CD4-positive, alpha-beta T cell treated with Interleukin-2 at 100 ng/mL for 4 hours (primary cell): Measurements from ENCODE around the gene DEDD.
"Not testable (repeated sequence)": the region's sequence is repeated elsewhere in the genome, so short reads cannot be mapped to it uniquely, and the experiment has no call there.

Source experiments
- DNase-seq: peaks from one replicate; pipeline ENCODE4 v3.0.0-alpha.2; 2020; ENCODE audit warnings: low spot score

Gene DEDD

DNA sequence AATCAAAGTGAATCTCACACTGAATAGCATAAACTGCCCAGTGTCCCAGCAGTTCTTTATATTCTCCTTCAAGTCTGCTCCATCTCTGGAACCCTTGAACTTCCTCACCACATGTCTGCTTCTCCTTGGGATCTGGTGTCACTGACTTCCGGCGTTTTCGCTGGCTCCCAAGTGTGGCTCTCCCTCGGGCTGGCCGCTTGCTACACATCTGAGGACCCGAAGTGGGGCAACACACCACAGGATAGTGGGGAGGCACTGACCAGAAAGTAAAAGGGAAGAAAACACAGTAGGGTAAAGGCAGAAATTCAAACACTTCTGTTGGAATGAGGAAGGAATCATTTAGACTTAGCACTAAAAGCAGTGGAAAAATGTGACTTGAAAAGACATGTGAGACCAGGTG, 9.5 kb downstream of the DEDD start:
- no peak for DNase-seq

DNA sequence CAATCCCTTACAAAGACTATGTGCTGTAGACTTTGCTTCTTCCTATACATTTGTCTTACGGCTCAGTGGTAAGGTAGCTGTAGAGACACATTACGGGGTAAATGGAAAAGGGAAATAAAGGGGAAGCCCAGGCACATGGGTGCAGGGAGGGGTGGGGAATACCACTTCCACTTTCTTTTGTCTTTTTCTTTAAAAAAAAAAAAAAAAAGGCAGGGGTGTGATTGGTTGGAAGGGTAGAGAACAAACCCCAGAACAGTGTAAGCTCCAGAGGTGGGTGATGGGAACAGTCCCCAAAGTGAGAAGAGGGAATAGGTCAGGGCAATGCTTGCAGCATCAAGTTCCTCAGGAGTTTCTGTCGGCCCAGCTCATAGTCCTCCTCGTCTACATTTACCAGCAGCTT, 10.6 kb downstream of the DEDD start:
- DNase-seq: no peak

DNA sequence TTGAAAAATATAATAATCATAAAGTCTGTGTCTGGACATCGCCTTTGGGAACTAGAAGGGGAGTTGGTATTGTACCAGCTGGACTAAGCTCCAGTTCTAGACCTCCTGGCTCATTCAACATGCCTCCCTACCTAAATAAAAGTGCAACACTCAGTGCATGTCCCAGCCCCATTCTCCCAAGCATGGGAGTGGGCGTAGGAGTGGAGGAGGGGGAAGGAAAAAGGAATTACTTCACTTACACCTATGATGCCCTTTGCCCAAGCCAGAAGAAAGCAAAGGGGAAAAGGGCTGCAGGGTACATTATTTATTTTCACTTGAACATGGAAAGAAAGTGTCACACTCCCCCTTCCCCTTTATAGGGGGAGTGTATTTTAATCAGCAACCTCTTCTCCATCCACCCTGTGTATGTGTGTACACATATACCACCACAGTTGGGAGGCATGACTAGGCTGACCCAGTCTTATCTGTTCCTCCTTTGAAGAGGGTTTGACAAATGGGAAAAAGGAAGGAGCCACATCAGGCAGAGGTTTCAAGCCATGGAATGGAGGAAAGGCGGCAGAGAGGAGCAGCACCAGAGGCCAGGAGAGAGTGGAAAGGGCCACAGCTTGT, 11.3 kb downstream of the DEDD start:
- DNase-seq: no peak

DNA sequence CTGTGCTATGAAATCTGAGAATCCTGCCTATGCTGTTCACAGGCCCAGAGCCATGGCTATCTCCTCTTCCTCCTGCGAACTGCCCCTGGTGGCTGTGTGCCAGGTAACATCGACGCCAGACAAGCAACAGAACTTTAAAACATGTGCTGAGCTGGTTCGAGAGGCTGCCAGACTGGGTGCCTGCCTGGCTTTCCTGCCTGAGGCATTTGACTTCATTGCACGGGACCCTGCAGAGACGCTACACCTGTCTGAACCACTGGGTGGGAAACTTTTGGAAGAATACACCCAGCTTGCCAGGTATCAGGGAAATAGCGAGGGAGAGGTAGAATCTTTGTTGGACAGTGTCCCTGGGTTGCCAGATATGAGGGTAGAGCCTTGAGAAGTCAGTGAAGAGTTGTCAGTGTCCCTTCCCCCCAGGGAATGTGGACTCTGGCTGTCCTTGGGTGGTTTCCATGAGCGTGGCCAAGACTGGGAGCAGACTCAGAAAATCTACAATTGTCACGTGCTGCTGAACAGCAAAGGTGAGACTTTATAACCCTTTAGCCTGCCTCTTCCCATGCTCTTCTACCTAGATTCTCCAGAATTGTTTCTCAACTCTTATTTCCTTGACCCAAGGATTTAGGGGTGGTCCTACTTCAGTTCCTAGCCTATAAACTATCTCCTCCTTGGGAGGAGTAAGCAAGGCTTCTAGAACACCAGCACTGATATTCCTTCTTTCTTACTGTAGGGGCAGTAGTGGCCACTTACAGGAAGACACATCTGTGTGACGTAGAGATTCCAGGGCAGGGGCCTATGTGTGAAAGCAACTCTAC, 13.2 kb downstream of the DEDD start:
- DNase-seq: peak; percentile 71

DNA sequence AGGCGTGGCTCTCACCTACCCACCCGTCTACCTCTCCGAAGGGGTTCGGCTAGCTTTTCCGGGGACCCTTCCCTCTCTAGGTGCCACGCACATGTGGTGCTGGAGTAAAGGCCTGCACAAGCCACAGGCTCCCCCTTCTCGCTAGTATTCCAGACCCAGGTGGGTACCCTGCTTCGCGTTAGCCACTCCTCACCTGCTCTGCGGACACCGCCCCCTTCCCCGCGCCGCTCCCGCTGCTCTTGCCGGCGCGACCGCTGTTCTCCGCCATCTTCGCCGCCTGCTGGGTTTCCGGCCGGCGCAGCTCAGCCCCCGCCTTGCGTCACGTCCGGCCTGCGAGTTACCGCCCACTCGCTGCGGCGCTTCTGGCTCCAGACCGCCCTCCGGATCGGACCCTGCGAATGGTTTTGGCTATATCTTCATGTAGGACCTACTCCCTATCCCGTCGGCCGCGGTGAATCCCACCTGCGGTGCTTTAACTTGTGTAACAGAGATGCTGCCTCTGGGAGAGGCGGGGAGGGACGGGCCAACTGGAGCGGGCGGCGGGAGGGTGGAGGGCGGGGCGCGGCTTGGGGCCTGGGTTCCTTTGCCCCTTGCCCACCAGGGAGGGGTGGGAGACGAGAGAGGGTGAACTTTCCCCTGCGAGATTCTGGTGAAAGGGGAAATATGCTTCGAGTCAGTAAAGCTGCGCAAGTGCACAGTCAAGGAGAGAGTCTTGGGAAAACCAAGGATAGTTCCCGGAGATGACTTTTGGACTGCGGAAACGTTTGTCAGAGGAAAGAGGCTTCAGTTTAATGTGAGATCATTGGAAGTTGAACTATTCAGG, 14.5 kb downstream of the DEDD start, which contains the start of the genes NIT1 and PFDN2:
Gene NIT1 (plus strand): TSS at position 347 of the 823 bp plus-strand sequence. CDS start 72 bp downstream, at position 419.
Gene PFDN2 (minus strand): TSS at position 279 of the 823 bp plus-strand sequence. CDS start 11 bp downstream, at position 268.
- DNase-seq: peak; percentile 76

DNA sequence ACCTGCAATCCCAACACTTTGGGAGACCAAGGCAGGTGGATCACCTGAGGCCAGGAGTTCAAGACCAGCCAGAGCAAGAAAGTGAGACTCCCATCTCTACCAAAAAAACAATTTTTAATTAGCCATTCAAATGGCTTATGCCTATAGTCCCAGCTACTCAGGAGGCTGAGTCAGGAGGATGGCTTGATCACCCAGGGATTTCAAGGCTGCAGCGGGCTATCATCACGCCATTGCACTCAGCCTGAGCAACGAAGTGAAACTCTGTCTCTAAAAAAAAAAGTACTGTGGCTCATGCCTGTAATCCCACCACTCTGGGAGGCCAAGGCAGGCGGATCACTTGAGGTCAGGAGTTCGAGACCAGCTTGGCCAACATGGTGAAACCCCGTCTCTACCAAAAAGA, 16.5 kb downstream of the DEDD start:
- DNase-seq: not testable (repeated sequence)

DNA sequence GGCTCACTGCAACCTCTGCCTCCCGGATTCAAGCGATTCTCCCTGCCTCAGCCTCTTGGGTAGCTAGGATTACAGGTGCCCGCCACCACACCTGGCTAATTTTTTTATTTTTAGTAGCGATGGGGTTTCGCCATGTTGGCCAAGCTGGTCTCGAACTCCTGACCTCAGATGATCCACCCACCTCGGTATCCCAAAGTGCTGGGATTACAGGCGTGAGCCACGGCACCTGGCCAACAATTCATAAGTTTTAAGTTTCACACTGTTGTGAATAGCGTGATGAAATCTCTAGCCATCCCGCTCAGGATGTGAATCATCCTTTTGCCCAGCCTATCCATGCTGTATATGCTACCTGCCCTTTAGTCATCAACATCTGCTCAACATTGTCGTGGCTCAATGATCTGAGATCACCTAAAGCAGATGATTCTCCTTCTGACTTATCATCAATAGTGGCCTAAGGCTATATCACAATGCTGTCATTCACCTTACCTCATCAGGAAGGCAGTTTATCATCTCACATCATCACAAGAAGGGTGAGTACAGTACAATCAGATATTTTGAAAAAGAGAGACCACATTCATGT, 17.2 kb downstream of the DEDD start:
- peak; percentile 53 for DNase-seq

DNA sequence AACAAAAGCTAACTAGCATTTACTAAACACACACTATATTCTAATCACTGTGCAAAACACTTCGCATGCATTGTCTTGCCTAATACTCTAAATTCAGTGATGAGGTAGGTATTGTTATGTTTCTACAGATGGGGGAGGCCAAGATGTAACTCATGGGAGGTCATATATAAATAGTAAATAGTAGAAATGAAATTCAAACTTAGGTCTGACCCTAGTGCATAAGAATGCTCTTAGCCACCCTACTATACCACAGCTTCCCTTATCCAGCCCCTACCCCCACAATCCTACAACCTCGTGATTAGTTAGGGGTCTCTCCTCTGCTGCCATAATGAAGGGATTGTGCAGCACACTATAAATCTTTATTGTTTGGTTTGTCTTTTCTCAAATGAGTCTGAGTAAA, 17.9 kb downstream of the DEDD start:
- DNase-seq: no peak

DNA sequence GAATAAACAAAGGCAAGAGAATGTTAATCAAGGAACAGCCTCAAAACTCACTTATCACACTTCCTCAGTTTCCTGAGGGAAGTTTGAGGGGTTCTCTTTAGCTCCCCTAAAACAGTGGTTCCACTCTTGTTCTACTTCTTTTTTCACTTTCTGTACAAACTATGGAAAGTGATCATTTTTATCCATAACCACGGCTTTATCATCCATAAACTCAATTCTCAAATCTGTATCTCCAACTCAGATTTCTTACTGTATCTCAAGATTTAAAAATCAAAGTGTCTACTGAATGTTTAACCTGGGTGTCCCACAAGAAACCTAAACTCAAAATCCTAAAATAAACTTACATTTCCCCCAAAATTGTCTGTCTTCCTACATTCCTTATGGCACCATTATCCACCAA, 18.6 kb downstream of the DEDD start:
- DNase-seq: no peak

DNA sequence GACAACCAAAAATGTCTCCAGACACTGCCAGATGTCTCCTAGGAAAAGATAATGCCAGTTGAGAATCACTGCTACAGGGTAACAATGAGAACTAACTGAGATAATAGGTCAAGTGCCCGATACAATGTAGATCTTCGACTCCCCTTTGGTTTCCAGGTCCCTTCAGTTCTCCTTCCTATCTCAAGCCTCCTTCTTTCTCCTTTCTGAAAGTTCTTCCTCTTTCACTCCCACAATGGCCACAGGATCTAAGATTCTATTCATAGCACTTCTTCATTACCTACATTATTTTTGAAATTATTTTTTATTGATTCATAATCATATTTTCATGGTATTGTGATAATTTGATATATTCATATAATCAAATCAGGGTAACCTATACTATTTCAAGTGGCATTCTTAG, 20.9 kb downstream of the DEDD start:
- no peak for DNase-seq

DNA sequence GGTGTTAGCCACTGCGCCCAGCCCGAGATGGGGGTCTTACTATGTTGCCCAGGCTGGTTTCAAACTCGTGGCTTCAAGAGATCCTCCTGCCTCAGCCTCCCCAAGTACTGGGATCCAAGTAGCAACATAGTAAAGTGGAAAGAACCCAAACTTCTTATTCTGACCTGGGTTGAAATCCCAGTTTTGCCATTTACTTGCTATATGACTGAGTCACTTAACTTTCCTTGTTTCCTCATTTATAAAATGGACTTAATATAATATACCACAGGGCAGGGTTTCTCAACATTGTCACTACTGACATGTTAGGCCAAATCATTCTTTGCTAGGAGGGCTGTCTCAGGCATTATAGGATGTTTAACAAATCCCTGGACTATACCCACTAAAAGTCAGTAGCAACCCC, 21.4 kb downstream of the DEDD start:
- DNase-seq: no peak

DNA sequence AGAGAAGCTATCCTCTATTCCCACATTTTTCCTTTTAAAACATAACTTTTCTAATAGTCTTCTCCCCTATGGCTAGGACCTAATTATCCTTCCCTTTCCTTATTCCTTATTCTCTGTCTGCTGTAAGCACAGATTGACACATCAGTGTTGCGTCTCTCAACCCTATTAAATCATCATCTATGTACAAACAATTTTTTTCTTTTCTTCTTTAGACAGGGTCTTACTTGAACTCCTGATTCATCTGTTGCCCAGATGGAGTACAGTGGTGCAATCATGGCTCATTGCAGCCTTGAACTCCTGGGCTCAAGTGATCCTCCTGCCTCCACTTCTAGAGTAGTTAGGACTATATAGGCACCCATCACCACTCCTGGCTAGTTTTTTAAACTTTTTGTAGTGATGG, 26.0 kb downstream of the DEDD start:
- no peak for DNase-seq

DNA sequence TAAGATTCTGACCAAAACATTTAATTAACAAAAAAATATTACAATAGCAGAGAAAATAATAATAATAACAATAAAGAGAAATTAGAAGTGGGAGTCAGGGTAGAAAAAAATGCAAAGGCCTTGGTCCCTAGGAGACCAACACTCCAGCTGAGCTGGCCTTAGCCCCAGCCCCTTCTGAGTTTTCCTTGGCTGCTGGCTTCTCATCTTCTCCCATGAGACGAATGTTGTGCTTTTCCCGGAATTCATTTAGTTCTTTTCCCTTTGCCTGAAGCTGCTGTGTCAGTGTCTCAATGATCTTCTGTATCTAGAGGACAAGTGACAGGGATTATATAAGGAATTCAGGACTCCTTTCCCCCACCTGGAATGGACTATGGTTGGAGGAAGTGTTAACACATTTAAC, 31.9 kb downstream of the DEDD start:
- DNase-seq: no peak

DNA sequence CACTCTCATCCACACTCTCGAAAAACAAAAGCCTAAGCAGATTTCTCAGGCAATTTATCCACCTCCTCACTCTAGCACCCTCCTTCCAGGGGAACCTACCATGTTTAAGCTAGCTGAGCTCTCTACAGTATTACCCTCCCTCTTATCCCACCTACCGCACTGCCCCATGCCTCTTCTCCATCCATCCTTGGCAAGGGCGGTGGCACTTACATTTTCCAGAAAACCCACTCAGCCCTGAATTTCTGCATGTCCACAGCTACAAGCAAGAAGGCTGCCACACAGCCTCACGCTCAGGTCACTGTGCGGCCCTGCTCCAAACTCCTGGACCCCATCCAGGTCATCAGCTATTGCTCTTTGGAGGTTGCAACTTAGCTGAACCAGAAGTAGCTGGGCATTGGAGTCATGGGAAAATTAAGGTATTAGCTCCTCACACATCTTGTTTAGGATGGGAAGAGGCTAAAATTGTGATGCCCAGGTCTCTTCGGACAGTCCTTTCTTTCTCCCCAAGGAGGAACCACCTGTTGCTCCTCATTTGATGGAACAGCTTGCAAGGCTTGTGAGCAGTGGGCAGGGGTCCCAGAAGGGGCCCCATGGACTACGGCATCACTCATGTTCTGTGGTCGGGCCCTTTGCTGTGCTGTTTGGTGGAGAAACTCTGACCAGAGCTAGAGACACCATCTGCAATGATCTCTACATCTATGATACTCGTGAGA, 33.2 kb downstream of the DEDD start:
- no peak for DNase-seq

DNA sequence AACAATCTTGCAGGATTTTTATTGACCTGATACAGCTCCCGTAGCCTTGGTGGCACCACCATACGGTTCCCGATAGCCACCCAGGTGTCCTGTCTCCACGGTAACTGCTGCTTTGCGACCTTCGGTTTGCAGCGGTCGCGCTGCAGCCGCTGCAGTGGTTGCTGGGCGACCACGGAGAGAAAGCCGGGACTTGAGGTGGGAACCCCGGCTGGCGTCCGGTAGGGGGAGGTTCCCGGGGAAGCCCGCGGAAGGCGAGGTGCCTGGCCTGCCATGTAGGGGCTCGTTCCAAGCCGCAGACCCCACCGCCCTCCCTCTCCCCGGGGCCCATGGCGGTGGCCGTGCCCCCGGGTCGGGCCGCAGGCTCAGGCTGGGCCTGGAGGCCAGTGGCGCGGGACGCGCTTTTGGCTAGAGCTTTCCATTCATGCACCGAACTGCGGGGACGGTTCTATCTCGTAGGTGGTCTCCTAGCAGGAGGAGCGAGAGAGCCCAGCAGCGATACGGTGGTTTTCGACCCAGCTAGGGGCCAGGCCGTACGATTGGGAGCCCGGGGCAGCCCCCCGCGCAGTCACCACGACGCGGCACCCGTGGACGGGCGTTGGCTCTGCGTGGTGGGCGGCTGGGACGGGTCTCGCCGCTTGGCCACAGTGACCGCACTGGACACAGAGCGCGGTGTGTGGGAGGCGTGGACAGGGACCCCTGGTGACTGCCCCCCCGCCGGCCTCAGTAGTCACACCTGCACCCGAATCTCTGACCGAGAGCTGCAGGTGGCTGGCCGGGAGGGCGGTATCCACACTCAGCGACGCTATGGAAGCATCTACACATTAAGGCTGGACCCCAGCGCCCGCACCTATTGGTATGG, 34.0 kb downstream of the DEDD start, which contains the start of gene KLHDC9:
Gene KLHDC9 (plus strand): TSS at position 152 of the 859 bp plus-strand sequence. CDS start 175 bp downstream, at position 327.
- DNase-seq: peak; percentile 79

DNA sequence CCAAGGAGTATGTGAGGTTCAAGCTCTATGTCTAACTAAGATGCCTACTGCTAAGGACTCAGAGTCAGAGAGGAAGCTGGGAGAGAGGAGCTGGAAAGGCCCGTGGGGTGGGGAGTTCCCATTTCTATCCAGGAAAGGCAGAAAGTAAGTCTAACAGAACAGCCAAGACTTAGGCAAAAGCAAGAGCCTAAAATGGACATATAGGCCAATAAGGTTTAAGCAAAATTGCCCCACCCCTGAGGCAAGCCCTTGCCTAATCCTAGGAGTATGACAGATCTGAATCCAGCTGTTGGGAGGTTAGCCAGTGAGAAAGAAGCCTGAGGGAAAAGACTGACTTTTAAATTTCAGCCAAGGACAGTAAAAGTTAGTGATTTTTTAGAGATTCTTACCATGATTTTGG, 35.9 kb downstream of the DEDD start:
- no peak for DNase-seq

DNA sequence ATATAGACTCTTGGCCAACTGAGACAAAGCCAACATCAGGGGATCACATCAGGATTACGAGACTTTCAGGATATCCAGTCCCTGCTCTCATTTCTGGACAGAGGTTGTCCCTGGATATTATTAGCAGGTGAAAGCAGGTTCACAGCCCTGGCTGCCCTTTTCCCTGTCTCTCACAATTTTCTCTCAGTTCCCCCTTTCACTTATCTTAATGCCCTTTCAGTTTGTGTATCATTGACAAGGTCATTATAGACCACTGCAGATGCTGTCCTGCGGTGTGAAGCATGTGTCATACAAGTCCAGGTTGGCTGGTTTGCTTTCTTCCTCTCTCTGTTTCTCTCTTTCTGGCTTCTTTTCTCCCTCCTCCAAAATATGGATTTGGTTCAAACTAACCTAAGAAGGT, 36.5 kb downstream of the DEDD start:
- DNase-seq: no peak

DNA sequence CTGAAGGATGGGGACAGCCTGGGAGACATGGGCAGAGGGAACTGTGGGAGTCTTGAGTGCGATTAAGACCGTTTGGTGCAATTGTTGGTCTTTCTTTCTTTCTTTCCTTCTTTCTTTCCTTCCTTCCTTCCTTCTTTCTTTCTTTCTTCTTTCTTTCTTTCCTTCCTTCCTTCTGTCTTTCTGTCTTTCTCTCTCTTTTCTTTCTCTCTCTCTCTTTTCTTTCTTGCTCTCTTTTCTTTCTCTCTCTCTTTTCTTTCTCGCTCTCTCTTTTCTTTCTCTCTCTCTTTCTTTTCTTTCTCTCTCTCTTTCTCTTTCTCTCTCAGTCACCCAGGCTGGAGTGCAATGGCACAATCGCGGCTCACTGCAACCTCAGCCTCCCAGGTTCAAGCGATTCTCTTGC, 37.2 kb downstream of the DEDD start:
- DNase-seq: no peak

DNA sequence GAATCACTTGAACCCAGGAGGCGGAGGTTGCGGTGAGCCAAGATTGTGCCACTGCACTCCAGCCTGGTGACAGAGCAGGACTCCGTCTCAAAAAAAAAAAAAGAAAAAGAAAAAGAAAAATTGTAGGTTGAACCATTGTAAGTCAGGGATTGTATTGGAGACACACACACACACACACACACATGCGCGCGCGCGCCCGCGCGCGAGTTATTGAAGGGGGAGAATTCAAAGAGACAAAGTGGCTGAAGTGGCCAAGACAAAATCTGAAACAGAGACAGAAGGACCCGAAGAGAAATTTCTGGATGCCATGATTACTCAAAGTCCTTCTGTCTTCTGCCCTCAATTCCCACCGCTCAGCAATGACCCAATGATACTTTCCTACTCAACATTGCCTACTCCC, 38.0 kb downstream of the DEDD start:
- no peak for DNase-seq

DNA sequence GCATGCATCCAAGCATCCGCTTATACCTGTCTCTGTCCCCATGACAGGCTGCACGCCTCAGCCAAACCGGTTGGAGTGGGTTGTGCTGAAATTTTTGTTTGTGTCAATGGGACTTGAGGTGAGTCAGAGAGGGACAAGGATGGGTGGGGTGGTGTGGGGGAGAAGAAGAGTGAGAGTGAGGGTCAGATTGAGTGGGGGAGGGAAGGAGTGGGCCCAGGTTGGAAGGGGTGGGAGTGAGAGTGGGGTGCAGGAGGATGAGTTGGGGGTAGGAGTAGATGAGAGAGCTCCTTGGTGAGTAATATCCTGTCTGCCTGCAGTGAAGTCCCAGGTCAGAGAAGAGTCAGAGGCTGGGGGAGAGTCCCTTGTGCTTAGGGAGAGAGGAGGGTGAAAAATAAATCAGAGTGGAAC, 39.8 kb downstream of the DEDD start:
- DNase-seq: peak; percentile 42
